GM12891 (cell line): ENCODE measurements around the gene HNRNPCL4.
"Not testable (repeated sequence)": the region's sequence is repeated elsewhere in the genome, so short reads cannot be mapped to it uniquely, and the experiment has no call there.

ENCODE experiments used
- PAX5 ChIP-seq: IDR thresholded peaks from 2 replicates; pipeline ENCODE4 v1.6.1; 2011; ENCODE audit warnings: low read length, moderate library complexity, mild to moderate bottlenecking; ENCODE audit not compliant: insufficient read depth, severe bottlenecking
- POLR2A ChIP-seq: IDR thresholded peaks from 2 replicates; pipeline ENCODE4 v1.6.1; 2011; ENCODE audit warnings: low read depth, low read length, control low read depth
- POLR2AphosphoS5 ChIP-seq: IDR thresholded peaks from 2 replicates; pipeline ENCODE4 v1.6.1; 2011; ENCODE audit warnings: low read depth, low read length, control low read depth
- POU2F2 ChIP-seq: IDR thresholded peaks from 2 replicates; pipeline ENCODE4 v1.6.1; 2011; ENCODE audit warnings: low read depth, mild to moderate bottlenecking, control low read depth, low read length, moderate library complexity
- SPI1 ChIP-seq: IDR thresholded peaks from 2 replicates; pipeline ENCODE4 v1.6.1; 2011; ENCODE audit warnings: low read depth, low read length, control low read depth
- TAF1 ChIP-seq: IDR thresholded peaks from 2 replicates; pipeline ENCODE4 v1.6.1; 2011; ENCODE audit warnings: low read depth, low read length, control low read depth

- not testable (repeated sequence) for TF ChIP-seq POLR2A, POLR2AphosphoS5, SPI1, PAX5, TAF1, POU2F2
These were observed 48.7 kb downstream of the HNRNPCL4 start, which contains the start of gene HNRNPCL2 for GRCh38 chr1:13116754-13117153.
